Central memory CD8-positive, alpha-beta T cell (primary cell): ENCODE results near the gene PLPP3.
"Not testable (repeated sequence)": the region's sequence is repeated elsewhere in the genome, so short reads cannot be mapped to it uniquely, and the experiment has no call there.

Experiments
- ATAC-seq: fragments of 150-1000 bp; cut with Tn5 transposase; replicated peaks from 2 replicates; pipeline ENCODE4 v1.10.0; 2022; ENCODE audit warnings: mild to moderate bottlenecking, moderate FRiP score, moderate number of reproducible peaks; ENCODE audit not compliant: poor library complexity, severe bottlenecking; ENCODE audit errors: extremely low read depth
- DNase-seq, 2 donors: peaks; one replicate each; pipeline ENCODE4 v3.0.0; 2021; ENCODE audit warnings: low spot score in 2 of 2
- H3K27ac Mint-ChIP-seq: one replicate; pipeline ENCODE4 v1.8.0; 2022; ENCODE audit warnings: low read depth, mild to moderate bottlenecking, moderate library complexity, mixed read lengths
- H3K27me3 Mint-ChIP-seq: one replicate; pipeline ENCODE4 v1.8.0; 2022; ENCODE audit warnings: mixed read lengths
- H3K36me3 Mint-ChIP-seq: one replicate; pipeline ENCODE4 v1.8.0; 2022; ENCODE audit warnings: mild to moderate bottlenecking, moderate library complexity, mixed read lengths; ENCODE audit not compliant: insufficient read depth
- H3K4me1 Mint-ChIP-seq: one replicate; pipeline ENCODE4 v1.8.0; 2022; ENCODE audit warnings: mixed read lengths
- H3K4me3 Mint-ChIP-seq: one replicate; pipeline ENCODE4 v1.8.0; 2022; ENCODE audit warnings: mild to moderate bottlenecking, moderate library complexity, mixed read lengths
- H3K9me3 Mint-ChIP-seq: one replicate; pipeline ENCODE4 v1.8.0; 2022; ENCODE audit warnings: mixed read lengths

The PLPP3 gene

GRCh38 chr1:56578963-56579875 lies at the start of gene PLPP3:
Gene PLPP3, minus strand, starts transcription at chr1:56579563. Its CDS starts 547 bp downstream, at chr1:56579016.
- ATAC-seq: no peak
- Mint-ChIP-seq H3K9me3 (no peaks in the 10 kb centered on the region), H3K27ac (no peak within 1 kb of the TSS), H3K4me3 (peak within 1 kb of the TSS; percentile 45), H3K4me1 (no peaks in the 10 kb centered on the region), H3K27me3 (peaks cover 44% of the 10 kb centered on the region), H3K36me3 (no peaks in the 10 kb centered on the region)
- no peak for DNase-seq

- H3K27me3 Mint-ChIP-seq: no peaks in the 10 kb centered on the region
- H3K4me1 Mint-ChIP-seq: no peaks in the 10 kb centered on the region
- no peaks in the 10 kb centered on the region for H3K36me3 Mint-ChIP-seq
- H3K27ac Mint-ChIP-seq: no peak overlapping the region
- no peaks in the 10 kb centered on the region for H3K9me3 Mint-ChIP-seq
- H3K4me3 Mint-ChIP-seq: no peak overlapping the region
- DNase-seq: no peak
- ATAC-seq: no peak
Observed at GRCh38 chr1:56627636-56628039, 48.3 kb upstream of the PLPP3 start.

GRCh38 chr1:56627019-56627635 lies 47.8 kb upstream of the PLPP3 start:
- H3K27me3 Mint-ChIP-seq: no peaks in the 10 kb centered on the region
- no peaks in the 10 kb centered on the region for H3K36me3 Mint-ChIP-seq
- no peak overlapping the region for H3K4me3 Mint-ChIP-seq
- DNase-seq: no peak
- no peaks in the 10 kb centered on the region for H3K4me1 Mint-ChIP-seq
- H3K27ac Mint-ChIP-seq: no peak overlapping the region
- no peaks in the 10 kb centered on the region for H3K9me3 Mint-ChIP-seq
- no peak for ATAC-seq

- no peaks in the 10 kb centered on the region for H3K4me1 Mint-ChIP-seq
- no peak overlapping the region for H3K4me3 Mint-ChIP-seq
- DNase-seq (no peak), ATAC-seq (no peak)
- no peaks in the 10 kb centered on the region for H3K36me3 Mint-ChIP-seq
- H3K27me3 Mint-ChIP-seq: no peaks in the 10 kb centered on the region
- H3K27ac Mint-ChIP-seq: no peak overlapping the region
- no peaks in the 10 kb centered on the region for H3K9me3 Mint-ChIP-seq
Observed at GRCh38 chr1:56626546-56626945, 47.2 kb upstream of the PLPP3 start.

- no peaks in the 10 kb centered on the region for H3K36me3 Mint-ChIP-seq
- no peak overlapping the region for H3K27ac Mint-ChIP-seq
- no peak overlapping the region for H3K4me3 Mint-ChIP-seq
- ATAC-seq (no peak), DNase-seq (no peak)
- H3K27me3 Mint-ChIP-seq: no peaks in the 10 kb centered on the region
- H3K4me1 Mint-ChIP-seq: no peaks in the 10 kb centered on the region
- no peaks in the 10 kb centered on the region for H3K9me3 Mint-ChIP-seq
Observed at GRCh38 chr1:56625819-56626440, 46.6 kb upstream of the PLPP3 start.

- DNase-seq: no peak
- no peak overlapping the region for H3K27ac Mint-ChIP-seq
- no peaks in the 10 kb centered on the region for H3K4me1 Mint-ChIP-seq
- no peak overlapping the region for H3K4me3 Mint-ChIP-seq
- no peak for ATAC-seq
- no peaks in the 10 kb centered on the region for H3K27me3 Mint-ChIP-seq
- no peaks in the 10 kb centered on the region for H3K9me3 Mint-ChIP-seq
- no peaks in the 10 kb centered on the region for H3K36me3 Mint-ChIP-seq
Observed at GRCh38 chr1:56617141-56617540, 37.8 kb upstream of the PLPP3 start.

GRCh38 chr1:56610770-56611169 lies 31.4 kb upstream of the PLPP3 start:
- H3K36me3 Mint-ChIP-seq, DNase-seq, H3K27me3 Mint-ChIP-seq, H3K4me3 Mint-ChIP-seq, H3K4me1 Mint-ChIP-seq, H3K27ac Mint-ChIP-seq, ATAC-seq, H3K9me3 Mint-ChIP-seq: not testable (repeated sequence)

GRCh38 chr1:56610097-56610496 lies 30.7 kb upstream of the PLPP3 start:
- not testable (repeated sequence) for DNase-seq, H3K27me3 Mint-ChIP-seq, H3K9me3 Mint-ChIP-seq, H3K4me3 Mint-ChIP-seq, H3K4me1 Mint-ChIP-seq, ATAC-seq, H3K36me3 Mint-ChIP-seq, H3K27ac Mint-ChIP-seq

GRCh38 chr1:56595397-56596191 lies 16.2 kb upstream of the PLPP3 start:
- H3K9me3 Mint-ChIP-seq: peaks cover 11% of the 10 kb centered on the region
- peaks cover 10% of the 10 kb centered on the region for H3K27me3 Mint-ChIP-seq
- H3K4me3 Mint-ChIP-seq, H3K4me1 Mint-ChIP-seq, ATAC-seq, H3K36me3 Mint-ChIP-seq, DNase-seq, H3K27ac Mint-ChIP-seq: not testable (repeated sequence)

GRCh38 chr1:56591909-56592308 lies 12.5 kb upstream of the PLPP3 start:
- no peaks in the 10 kb centered on the region for H3K4me1 Mint-ChIP-seq
- H3K4me3 Mint-ChIP-seq: no peak overlapping the region
- ATAC-seq (no peak), DNase-seq (no peak)
- no peak overlapping the region for H3K27ac Mint-ChIP-seq
- H3K36me3 Mint-ChIP-seq: no peaks in the 10 kb centered on the region
- H3K27me3 Mint-ChIP-seq: no peaks in the 10 kb centered on the region
- peaks cover 11% of the 10 kb centered on the region for H3K9me3 Mint-ChIP-seq

- Mint-ChIP-seq H3K27ac (no peak overlapping the region), H3K4me3 (no peak overlapping the region), H3K9me3 (peaks cover 11% of the 10 kb centered on the region), H3K36me3 (no peaks in the 10 kb centered on the region), H3K27me3 (no peaks in the 10 kb centered on the region), H3K4me1 (no peaks in the 10 kb centered on the region)
- ATAC-seq (no peak), DNase-seq (no peak)
Observed at GRCh38 chr1:56590520-56591011, 11.2 kb upstream of the PLPP3 start.

- DNase-seq (no peak), ATAC-seq (no peak)
- H3K27ac Mint-ChIP-seq: no peak overlapping the region
- peaks cover 11% of the 10 kb centered on the region for H3K9me3 Mint-ChIP-seq
- H3K27me3 Mint-ChIP-seq: no peaks in the 10 kb centered on the region
- H3K4me3 Mint-ChIP-seq: no peak overlapping the region
- no peaks in the 10 kb centered on the region for H3K4me1 Mint-ChIP-seq
- H3K36me3 Mint-ChIP-seq: no peaks in the 10 kb centered on the region
Observed at GRCh38 chr1:56589369-56589768, 10.0 kb upstream of the PLPP3 start.
